ENCODE measurements around the gene CCDC85A.

- TF ChIP-seq, protein P1, sequence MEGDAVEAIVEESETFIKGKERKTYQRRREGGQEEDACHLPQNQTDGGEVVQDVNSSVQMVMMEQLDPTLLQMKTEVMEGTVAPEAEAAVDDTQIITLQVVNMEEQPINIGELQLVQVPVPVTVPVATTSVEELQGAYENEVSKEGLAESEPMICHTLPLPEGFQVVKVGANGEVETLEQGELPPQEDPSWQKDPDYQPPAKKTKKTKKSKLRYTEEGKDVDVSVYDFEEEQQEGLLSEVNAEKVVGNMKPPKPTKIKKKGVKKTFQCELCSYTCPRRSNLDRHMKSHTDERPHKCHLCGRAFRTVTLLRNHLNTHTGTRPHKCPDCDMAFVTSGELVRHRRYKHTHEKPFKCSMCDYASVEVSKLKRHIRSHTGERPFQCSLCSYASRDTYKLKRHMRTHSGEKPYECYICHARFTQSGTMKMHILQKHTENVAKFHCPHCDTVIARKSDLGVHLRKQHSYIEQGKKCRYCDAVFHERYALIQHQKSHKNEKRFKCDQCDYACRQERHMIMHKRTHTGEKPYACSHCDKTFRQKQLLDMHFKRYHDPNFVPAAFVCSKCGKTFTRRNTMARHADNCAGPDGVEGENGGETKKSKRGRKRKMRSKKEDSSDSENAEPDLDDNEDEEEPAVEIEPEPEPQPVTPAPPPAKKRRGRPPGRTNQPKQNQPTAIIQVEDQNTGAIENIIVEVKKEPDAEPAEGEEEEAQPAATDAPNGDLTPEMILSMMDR (IDR thresholded peaks at IDR 0.05), result no peak
- TF ChIP-seq POLR2A (IDR thresholded peaks at IDR 0.05) (no peak), EP300 (IDR thresholded peaks at IDR 0.05) (no peak)
Measured at GRCh38 chr2:56372071-56372656, 188.4 kb downstream of the CCDC85A start.

Measured in tibial nerve (tissue), 4 donors.